H1 (cell line): Measurements from ENCODE around the gene SOBP. TPM values are rescaled to one million over a fixed set of nuclear protein-coding genes. Genes with fewer than 3 reads are reported as not detected.
A peak's percentile ranks its signal among the peaks of the same experiment; 100 is the strongest.

Source experiments
- CTCF ChIA-PET: fragments of 300-600 bp; sonication (Branson Sonifier 250); formaldehyde crosslinking; loops from one replicate; lab custom pipeline; 2021; ENCODE audit not compliant: partially characterized antibody; lab: Charles Lee
- POLR2A ChIA-PET: fragments of 300-600 bp; sonication (Branson Sonifier 250); formaldehyde crosslinking; loops from one replicate; lab custom pipeline; 2021; ENCODE audit warnings: inconsistent platforms; ENCODE audit not compliant: partially characterized antibody; lab: Charles Lee
- DNase-seq, 2 experiments: peaks; one replicate each; pipeline versions ENCODE4 v3.0.0 to v3.0.0-alpha.2; 2010 to 2022; ENCODE audit warnings: low spot score in 2 of 2, low read depth in 1 of 2, mixed read lengths in 1 of 2
- FAIRE-seq: peaks from 2 replicates; lab custom pipeline; 2011; peaks lifted over from hg19 to GRCh38; lab: Jason Lieb, UNC
- H2AFZ ChIP-seq: 2 replicates; pipeline ENCODE4 v1.8.1; 2012; ENCODE audit warnings: low read length, inconsistent platforms
- H2AK5ac ChIP-seq: 2 replicates; pipeline ENCODE4 v1.6.1; 2013; ENCODE audit warnings: low read depth, low read length
- H2BK120ac ChIP-seq: replicated peaks from 2 replicates; pipeline ENCODE3; 2013; ENCODE audit warnings: low read depth, low read length, inconsistent platforms
- H2BK12ac ChIP-seq: 2 replicates; pipeline ENCODE4 v1.6.1; 2013; ENCODE audit warnings: low read depth, low read length
- H2BK15ac ChIP-seq: 2 replicates; pipeline ENCODE4 v1.6.1; 2013; ENCODE audit warnings: low read length
- H2BK20ac ChIP-seq: 2 replicates; pipeline ENCODE4 v1.6.1; 2013; ENCODE audit warnings: low read length
- H2BK5ac ChIP-seq: 2 replicates; pipeline ENCODE4 v1.6.1; 2013; ENCODE audit warnings: low read depth, low read length
- H3K14ac ChIP-seq: 2 replicates; pipeline ENCODE4 v1.6.1; 2013; ENCODE audit warnings: inconsistent platforms; ENCODE audit not compliant: insufficient read length
- H3K18ac ChIP-seq: 2 replicates; pipeline ENCODE4 v1.6.1; 2013; ENCODE audit warnings: low read length; ENCODE audit errors: extremely low read depth
- H3K23ac ChIP-seq: 2 replicates; pipeline ENCODE4 v1.6.1; 2013; ENCODE audit warnings: inconsistent platforms; ENCODE audit not compliant: insufficient read length
- H3K23me2 ChIP-seq: 2 replicates; pipeline ENCODE4 v1.6.1; 2013; ENCODE audit warnings: low read depth, low read length
- H3K27ac ChIP-seq: 2 replicates; pipeline ENCODE4 v1.6.1; 2011; ENCODE audit warnings: low read depth, low read length, inconsistent platforms
- H3K27me3 ChIP-seq, 4 experiments: replicated peaks in 1 of 4; 1 replicate in 1 of 4; 2 replicates in 3 of 4; pipeline versions ENCODE4 v1.6.1 to v1.8.1; 2011 to 2013; ENCODE audit warnings: low read length in 3 of 4, mild to moderate bottlenecking in 3 of 4, inconsistent platforms in 2 of 4, mixed read lengths in 2 of 4, moderate library complexity in 1 of 4; ENCODE audit not compliant: control insufficient read depth in 3 of 4, insufficient read depth in 3 of 4; ENCODE audit errors: extremely low read depth in 1 of 4
- H3K36me3 ChIP-seq, 4 experiments: 2 replicates each; pipeline versions ENCODE4 v1.6.1 to v1.8.1; 2011 to 2013; ENCODE audit warnings: mild to moderate bottlenecking in 4 of 4, low read length in 3 of 4, moderate library complexity in 2 of 4, control low read depth in 1 of 4, inconsistent platforms in 1 of 4; ENCODE audit not compliant: insufficient read depth in 4 of 4, control insufficient read depth in 2 of 4
- H3K4ac ChIP-seq: replicated peaks from 2 replicates; pipeline ENCODE3; 2013; ENCODE audit warnings: low read length, low read depth, mixed read lengths, inconsistent platforms; ENCODE audit not compliant: insufficient read length
- H3K4me1 ChIP-seq, 4 experiments: replicated peaks in 1 of 4; 1 replicate in 1 of 4; 2 replicates in 3 of 4; pipeline versions ENCODE4 v1.6.1 to v1.8.1; 2011 to 2013; ENCODE audit warnings: low read length in 3 of 4, inconsistent platforms in 2 of 4, mixed read lengths in 1 of 4; ENCODE audit not compliant: insufficient read depth in 4 of 4, control insufficient read depth in 3 of 4
- H3K4me2 ChIP-seq, 2 experiments: 2 replicates each; pipeline versions ENCODE4 v1.6.1 to v1.8.1; 2011 to 2013; ENCODE audit warnings: low read depth in 2 of 2, low read length in 2 of 2, control low read depth in 1 of 2, inconsistent platforms in 1 of 2, mild to moderate bottlenecking in 1 of 2; ENCODE audit not compliant: insufficient read depth in 1 of 2
- H3K4me3 ChIP-seq, 4 experiments: fragments of 200-600, 300-600 bp in 1 of 4; sonication (generic), shearing (Covaris generic), sonication (Bioruptor Twin) in 1 of 4; 2 replicates each; pipeline versions ENCODE4 v1.5.1 to v1.8.1; 2011 to 2016; ENCODE audit warnings: low read length in 4 of 4, low read depth in 3 of 4, control low read depth in 2 of 4, inconsistent platforms in 2 of 4, mild to moderate bottlenecking in 2 of 4, mixed read lengths in 1 of 4, moderate library complexity in 1 of 4; ENCODE audit not compliant: insufficient read depth in 2 of 4; ENCODE audit errors: extremely low read depth in 1 of 4
- H3K56ac ChIP-seq: replicated peaks from 2 replicates; pipeline ENCODE3; 2013; ENCODE audit warnings: low read depth, mild to moderate bottlenecking, mixed read lengths, low read length, inconsistent platforms; ENCODE audit not compliant: insufficient read length
- H3K79me1 ChIP-seq: 2 replicates; pipeline ENCODE4 v1.6.1; 2013; ENCODE audit warnings: low read depth, low read length, control low read depth
- H3K79me2 ChIP-seq, 2 experiments: 2 replicates each; pipeline versions ENCODE4 v1.6.1 to v1.8.1; 2012 to 2013; ENCODE audit warnings: low read length in 2 of 2, mild to moderate bottlenecking in 2 of 2, inconsistent platforms in 1 of 2; ENCODE audit not compliant: insufficient read depth in 2 of 2, control insufficient read depth in 1 of 2
- H3K9ac ChIP-seq, 4 experiments: replicated peaks in 1 of 4; 1 replicate in 1 of 4; 2 replicates in 3 of 4; pipeline versions ENCODE4 v1.6.1 to v1.8.1; 2011 to 2013; ENCODE audit warnings: low read depth in 3 of 4, low read length in 3 of 4, control low read depth in 2 of 4, mild to moderate bottlenecking in 2 of 4, moderate library complexity in 2 of 4, inconsistent platforms in 1 of 4; ENCODE audit errors: extremely low read depth in 1 of 4
- H3K9me3 ChIP-seq, 2 experiments: 2 replicates each; pipeline versions ENCODE4 v1.6.1 to v1.8.1; 2012 to 2013; ENCODE audit warnings: mild to moderate bottlenecking in 2 of 2, moderate library complexity in 2 of 2, control low read depth in 1 of 2, inconsistent platforms in 1 of 2, low read depth in 1 of 2, low read length in 1 of 2, mixed read lengths in 1 of 2; ENCODE audit not compliant: insufficient read depth in 2 of 2
- H4K20me1 ChIP-seq, 2 experiments: replicated peaks in 1 of 2; 2 replicates each; pipeline versions ENCODE3 to v1.8.1; 2011 to 2013; ENCODE audit warnings: inconsistent platforms in 2 of 2, low read length in 2 of 2, mild to moderate bottlenecking in 1 of 2; ENCODE audit not compliant: insufficient read depth in 2 of 2, control insufficient read depth in 1 of 2
- H4K5ac ChIP-seq: 2 replicates; pipeline ENCODE4 v1.6.1; 2013; ENCODE audit warnings: low read length, low read depth, mixed read lengths, inconsistent platforms; ENCODE audit not compliant: insufficient read length
- H4K8ac ChIP-seq: 2 replicates; pipeline ENCODE4 v1.8.0; 2013; ENCODE audit warnings: mild to moderate bottlenecking, moderate library complexity, low read length, inconsistent platforms; ENCODE audit not compliant: insufficient read depth; ENCODE audit errors: extremely low read depth
- H4K91ac ChIP-seq: replicated peaks from 2 replicates; pipeline ENCODE3; 2013; ENCODE audit warnings: low read length, mixed read lengths, inconsistent platforms; ENCODE audit not compliant: insufficient read length
- ASH2L ChIP-seq: fragments of 200-600, 300-600 bp; sonication (generic); IDR thresholded peaks from one replicate; pipeline ENCODE4 v1.7.1; 2017; ENCODE audit warnings: low read length
- EGR1 ChIP-seq: IDR thresholded peaks from 2 replicates; pipeline ENCODE4 v1.6.1; 2011; ENCODE audit warnings: low read depth, low read length, borderline replicate concordance
- EP300 ChIP-seq, 2 experiments: IDR thresholded peaks; 1 replicate in 1 of 2; 2 replicates in 1 of 2; pipeline ENCODE4 v1.6.1; 2011 to 2012; ENCODE audit warnings: low read depth in 2 of 2, low read length in 2 of 2, mild to moderate bottlenecking in 2 of 2, borderline replicate concordance in 1 of 2, inconsistent platforms in 1 of 2, moderate library complexity in 1 of 2
- KDM4A ChIP-seq: IDR thresholded peaks from one replicate; pipeline ENCODE4 v1.7.1; 2012; ENCODE audit warnings: low read depth, mild to moderate bottlenecking, moderate library complexity, low read length, inconsistent platforms; ENCODE audit not compliant: severe bottlenecking
- SAP30 ChIP-seq: fragments of 300-600 bp; sonication (generic); IDR thresholded peaks from 2 replicates; pipeline ENCODE4 v1.7.1; 2012; ENCODE audit warnings: low read length, moderate library complexity, mild to moderate bottlenecking, inconsistent platforms; ENCODE audit not compliant: insufficient read depth, insufficient replicate concordance
- SUZ12 ChIP-seq: fragments of 200-600 bp; sonication (generic); IDR thresholded peaks from 2 replicates; pipeline ENCODE4 v1.6.1; 2012; ENCODE audit warnings: mild to moderate bottlenecking, inconsistent platforms, low read length, moderate library complexity, mixed read lengths
- WGBS, 2 experiments: shearing (Covaris generic) in 1 of 2; methylation state at CpG; one replicate each; pipeline versions ENCODE4 v1.1.6 to v1.1.7; 2013 to 2015; ENCODE audit warnings: low lambda C conversion rate in 2 of 2, mixed read lengths in 2 of 2, inconsistent platforms in 1 of 2, low coverage in 1 of 2, missing lambda C conversion rate in 1 of 2; ENCODE audit not compliant: insufficient replicate concordance in 2 of 2, insufficient coverage in 1 of 2, insufficient read length in 1 of 2; ENCODE audit errors: extremely low coverage in 1 of 2, missing lambda C conversion rate in 1 of 2; 5-methylcytosine and 5-hydroxymethylcytosine counted together
- polyA plus RNA-seq, 7 experiments: library from polyadenylated mRNA; depleted of rRNA in 3 of 7; stranded (reverse) in 5 of 7; unstranded in 2 of 7; fragments of >200 nt in 5 of 7; fragments of 200-250 nt in 2 of 7; gene quantifications; 1 replicate in 5 of 7; 2 replicates in 1 of 7; 4 replicates in 1 of 7; pipeline versions ENCODE4 v1.2.1 to v1.2.3, GENCODE V29; 2011 to 2013; ENCODE audit warnings: missing spikeins in 2 of 7, mixed read lengths in 2 of 7
- total RNA-seq: library from RNA; stranded (reverse); fragmentation: NEBNext Ultra II Directional; extraction: Animal tissue kit (Norgen Biotek cat#: 25700); gene quantifications from 2 replicates; pipeline ENCODE4 v1.2.1, GENCODE V29; 2021

Gene SOBP
- total and polyA plus RNA-seq, 2 of the 8 experiments (the other 6 are each of a cell fraction or from before 2014, with no cell fraction given) = 0.45 to 6.2 TPM

- ChIA-PET CTCF (interaction anchor here (0.7 to 2.2 kb wide), 6 partner anchors 32 to 165 kb away, joined by 3 to 9 read pairs (median 4); partner anchors contain the start of gene PDSS2), POLR2A (interaction anchor here (0.6 to 5.4 kb wide), 4 partner anchors 31 to 231 kb away, joined by 3 to 26 read pairs (median 3); partner anchors contain the start of gene PDSS2)
- no peak overlapping the region for H2BK5ac ChIP-seq
Measured at GRCh38 chr6:107490566-107491137, 735 bp downstream of the SOBP start.

More at GRCh38 chr6:107490566-107491137, 735 bp downstream of the SOBP start:
- Histone ChIP-seq H3K56ac (no peak overlapping the region), H2BK20ac (no peak overlapping the region), H3K4ac (no peak overlapping the region), H2BK120ac (no peak overlapping the region), H4K91ac (no peak overlapping the region), H3K27ac (no peak overlapping the region), H2AK5ac (no peak overlapping the region), H3K18ac (no peak overlapping the region), H4K5ac (no peak overlapping the region), H3K4me3 (peak overlapping the region; percentile 63 to 91 (median 86)), H3K27me3 (peaks cover 10 to 43% (median 27%) of the 10 kb centered on the region in 4 experiments), H3K79me1 (no peaks in the 10 kb centered on the region; the same call in 1 of the 2 replicates), H3K4me1 (peaks cover 0 to 14% (median 10%) of the 10 kb centered on the region in 4 experiments; a peak in 6 of 7 replicates), H4K8ac (no peak overlapping the region; the same call in 1 of the 2 replicates), H3K9me3 (no peaks in the 10 kb centered on the region), H3K4me2 (peak overlapping the region; percentile 82 to 99), H3K9ac (no peak overlapping the region), H3K23ac (no peak overlapping the region)
- DNase-seq (peak in 1 of 2 experiments; percentile 58), FAIRE-seq (no peak)
- 0% methylated on average over 26 of the region's 30 CpGs; no CpG with 5 or more reads in 1 of the 2 experiments for WGBS, 2 experiments
- peak; percentile 87 for TF ChIP-seq SAP30
- no peak for TF ChIP-seq EGR1
- no peak for TF ChIP-seq EP300 (IDR thresholded peaks at IDR 0.05; ENCODE audit: borderline replicate concordance in 1 of 2, low read depth in 2 of 2, low read length in 2 of 2)
- TF ChIP-seq SUZ12 = no peak
- TF ChIP-seq KDM4A = peak; percentile 70
- peak; percentile 57 for TF ChIP-seq ASH2L
- TF ChIP-seq, all 59 proteins: peak for 3
- Histone ChIP-seq H2BK12ac (no peak overlapping the region), H4K20me1 (peaks cover 0 to 2% of the 10 kb centered on the region in 2 experiments), H3K36me3 (no peaks in the 10 kb centered on the region), H3K14ac (no peak overlapping the region), H3K79me2 (no peaks in the 10 kb centered on the region), H2BK15ac (no peak overlapping the region), H3K23me2 (peaks cover 26% of the 10 kb centered on the region), H2AFZ (peak overlapping the region; percentile 61; the same call in 1 of the 2 replicates)
